GM19324 (cell line): ENCODE measurements around the gene RPS6KA3.
"Not testable (repeated sequence)": the region's sequence is repeated elsewhere in the genome, so short reads cannot be mapped to it uniquely, and the experiment has no call there.

Experiments
- ATAC-seq: cut with Tn5 transposase; IDR thresholded peaks from one replicate; pipeline ENCODE4 v1.9.1; 2021; ENCODE audit warnings: mild to moderate bottlenecking, moderate library complexity; ENCODE audit not compliant: unreplicated experiment, low FRiP score

RPS6KA3 gene

GRCh38 chrX:20265726-20266681 is 705 bp downstream of the RPS6KA3 start:
- peak; percentile 30 for ATAC-seq

GRCh38 chrX:20265221-20265725 is 1.4 kb downstream of the RPS6KA3 start:
- no peak for ATAC-seq

GRCh38 chrX:20263474-20263873 is 3.2 kb downstream of the RPS6KA3 start:
- no peak for ATAC-seq

- ATAC-seq: no peak
These were observed 5.8 kb downstream of the RPS6KA3 start for GRCh38 chrX:20260885-20261284.

GRCh38 chrX:20254712-20255299 is 11.9 kb downstream of the RPS6KA3 start:
- no peak for ATAC-seq

GRCh38 chrX:20253232-20253543 is 13.5 kb downstream of the RPS6KA3 start:
- no peak for ATAC-seq

- ATAC-seq: no peak
These were observed 14.1 kb downstream of the RPS6KA3 start for GRCh38 chrX:20252381-20253231.

- ATAC-seq: no peak
These were observed 15.0 kb downstream of the RPS6KA3 start for GRCh38 chrX:20251691-20252090.

GRCh38 chrX:20250146-20250545 is 16.6 kb downstream of the RPS6KA3 start:
- ATAC-seq: not testable (repeated sequence)

- ATAC-seq: no peak
These were observed 18.0 kb downstream of the RPS6KA3 start for GRCh38 chrX:20248592-20249192.

- no peak for ATAC-seq
These were observed 21.8 kb downstream of the RPS6KA3 start for GRCh38 chrX:20244931-20245330.

GRCh38 chrX:20240201-20240600 is 26.5 kb downstream of the RPS6KA3 start:
- no peak for ATAC-seq

- no peak for ATAC-seq
These were observed 28.8 kb downstream of the RPS6KA3 start for GRCh38 chrX:20237864-20238263.

GRCh38 chrX:20235755-20236154 is 31.0 kb downstream of the RPS6KA3 start:
- no peak for ATAC-seq

- ATAC-seq: no peak
These were observed 33.4 kb downstream of the RPS6KA3 start for GRCh38 chrX:20233336-20233735.

GRCh38 chrX:20231598-20231997 is 35.1 kb downstream of the RPS6KA3 start:
- ATAC-seq: no peak

- no peak for ATAC-seq
These were observed 36.3 kb downstream of the RPS6KA3 start for GRCh38 chrX:20230406-20230805.

- ATAC-seq: no peak
These were observed 37.6 kb downstream of the RPS6KA3 start for GRCh38 chrX:20229155-20229554.

GRCh38 chrX:20228245-20228644 is 38.5 kb downstream of the RPS6KA3 start:
- ATAC-seq: no peak

GRCh38 chrX:20227116-20227515 is 39.6 kb downstream of the RPS6KA3 start:
- ATAC-seq: no peak

- ATAC-seq: no peak
These were observed 41.2 kb downstream of the RPS6KA3 start for GRCh38 chrX:20225488-20225833.
